PC-9 (cell line): Measurements from ENCODE around the gene PEAK3. TPM values are rescaled to one million over a fixed set of nuclear protein-coding genes. Genes with fewer than 3 reads are reported as not detected.

Source experiments
- BruUV-seq: library from RNA; stranded (reverse); fragments of 400-500 nt; replicated peaks from 2 replicates; lab custom pipeline; 2021; lab: Mats Ljungman, UMichigan
- CTCF ChIA-PET: fragments of 300-600 bp; sonication (Branson Sonifier 250); formaldehyde crosslinking; loops from one replicate; lab custom pipeline; 2022; ENCODE audit warnings: antibody characterized with exemption; lab: Charles Lee
- POLR2A ChIA-PET: fragments of 300-600 bp; sonication (Branson Sonifier 250); formaldehyde crosslinking; loops from one replicate; lab custom pipeline; 2022; ENCODE audit warnings: antibody characterized with exemption; ENCODE audit not compliant: unreplicated experiment; lab: Charles Lee
- DNase-seq, 2 experiments: peaks; one replicate each; pipeline versions ENCODE4 v3.0.0 to v3.0.0-alpha.2; 2015 to 2022; ENCODE audit warnings: mixed read lengths in 1 of 2
- H2AFZ ChIP-seq: fragments of 200-600 bp; sonication (generic); 2 replicates; pipeline ENCODE4 v1.8.1; 2017; ENCODE audit warnings: antibody characterized with exemption
- H3F3A ChIP-seq: fragments of 200-600 bp; sonication (generic); 2 replicates; pipeline ENCODE4 v1.8.1; 2017; ENCODE audit warnings: antibody characterized with exemption, mild to moderate bottlenecking, low read depth; ENCODE audit not compliant: insufficient read depth
- H3K27ac ChIP-seq: fragments of 200-600 bp; sonication (generic); 2 replicates; pipeline ENCODE4 v1.6.1; 2016; ENCODE audit warnings: mixed run types
- H3K27me3 ChIP-seq: fragments of 200-600 bp; sonication (generic); 2 replicates; pipeline ENCODE4 v1.6.1; 2016; ENCODE audit warnings: low read depth, mixed run types; ENCODE audit not compliant: insufficient read depth
- H3K36me3 ChIP-seq: fragments of 200-600 bp; sonication (generic); 2 replicates; pipeline ENCODE4 v1.6.1; 2016; ENCODE audit warnings: low read depth, mixed run types
- H3K4me1 ChIP-seq: fragments of 200-600 bp; sonication (generic); replicated peaks from 2 replicates; pipeline ENCODE4 v1.6.1; 2016; ENCODE audit warnings: mixed run types; ENCODE audit not compliant: insufficient read depth
- H3K4me2 ChIP-seq: fragments of 200-600 bp; sonication (generic); 2 replicates; pipeline ENCODE4 v1.6.1; 2017; ENCODE audit warnings: mixed run types
- H3K4me3 ChIP-seq: fragments of 200-600 bp; sonication (generic); 2 replicates; pipeline ENCODE4 v1.6.1; 2016; ENCODE audit warnings: mixed run types
- H3K79me2 ChIP-seq: fragments of 200-600 bp; sonication (generic); 2 replicates; pipeline ENCODE4 v1.6.1; 2017; ENCODE audit warnings: low read depth, mixed run types
- H3K9me2 ChIP-seq: fragments of 200-600 bp; sonication (generic); 2 replicates; pipeline ENCODE4 v1.8.1; 2017; ENCODE audit warnings: mild to moderate bottlenecking; ENCODE audit not compliant: insufficient read depth
- H3K9me3 ChIP-seq: fragments of 200-600 bp; sonication (generic); 2 replicates; pipeline ENCODE4 v1.8.1; 2016; ENCODE audit warnings: low read depth; ENCODE audit not compliant: insufficient read depth
- H4K20me1 ChIP-seq: fragments of 200-600 bp; sonication (generic); 2 replicates; pipeline ENCODE4 v1.8.1; 2017; ENCODE audit not compliant: insufficient read depth
- EZH2 ChIP-seq: fragments of 200-600 bp; sonication (generic); IDR thresholded peaks from 2 replicates; pipeline ENCODE4 v1.8.0; 2017; ENCODE audit warnings: antibody characterized with exemption, low read depth
- intact Hi-C: fragments of 100-400 bp; cut with micrococcal nuclease; formaldehyde crosslinking; loops from one replicate; pipeline ENCODE4 v1.10.0; 2022; ENCODE audit not compliant: unreplicated experiment
- total RNA-seq: library from RNA; stranded (reverse); gene quantifications from 2 replicates; pipeline ENCODE4 v1.2.3, GENCODE V29; 2021
- TF ChIP-seq, protein P1 (sequence below): fragments of 200-600 bp; sonication (generic); conservative IDR thresholded peaks from 2 replicates; pipeline ENCODE4 v1.6.1; 2017; ENCODE audit warnings: mixed run types, antibody characterized with exemption, mild to moderate bottlenecking, moderate library complexity

Gene PEAK3
- total RNA-seq, 1 experiment from 2014 or later: not detected

DNA sequence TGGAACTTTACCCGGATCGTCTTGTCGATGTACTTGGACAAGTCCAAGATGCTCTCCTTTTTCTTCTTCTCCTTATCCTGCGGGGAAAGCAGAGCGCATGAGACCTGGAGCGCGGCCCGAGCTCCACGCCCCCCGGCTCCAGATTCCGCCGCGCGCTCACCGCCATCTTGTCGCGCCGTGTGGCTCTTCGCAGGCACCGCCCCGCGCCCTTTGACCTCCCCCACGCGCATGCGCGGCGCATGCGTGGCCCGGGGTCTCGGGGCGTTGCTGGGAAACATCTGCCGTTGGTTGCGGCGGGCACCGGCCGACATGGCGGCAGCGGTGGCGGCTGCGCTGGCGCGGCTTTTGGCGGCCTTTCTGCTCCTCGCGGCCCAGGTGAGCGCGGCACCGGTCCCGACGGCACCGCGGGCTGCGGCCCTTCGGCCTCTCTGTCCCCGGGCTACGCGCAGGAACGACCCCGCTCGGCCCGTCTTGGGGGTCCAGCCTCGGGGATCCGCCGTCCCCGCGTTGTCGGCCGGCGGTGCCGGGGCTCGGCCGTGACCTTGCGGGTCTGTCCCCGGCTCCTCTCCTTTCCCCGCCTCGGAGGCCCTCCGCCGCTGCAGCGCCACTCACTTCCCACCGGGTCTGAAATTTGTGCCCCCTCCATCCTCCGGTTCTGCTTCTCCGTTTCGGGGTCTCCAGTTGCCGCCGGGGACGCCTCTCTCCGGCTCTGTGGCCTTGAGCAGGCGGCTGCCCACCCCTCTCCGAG lies 46.6 kb upstream of the PEAK3 start, which contains the start of the genes LSM7 and SPPL2B:
Gene LSM7, minus strand, starts transcription at position 186 of the 748 bp plus-strand sequence. Its CDS starts 20 bp downstream, at position 166.
Gene SPPL2B, plus strand, starts transcription at position 284 of the 748 bp plus-strand sequence. Its CDS starts 26 bp downstream, at position 310.
- H3K9me2 ChIP-seq: no peaks in the 10 kb centered on the region
- ChIA-PET POLR2A (interaction anchor here (0.7 kb wide), 1 partner anchor 9 kb away, joined by 4 read pairs; no protein-coding TSS in a partner anchor), CTCF (interaction anchor here (0.7 kb wide), 1 partner anchor 89 kb away, joined by 3 read pairs; no protein-coding TSS in a partner anchor)
- peak; percentile 54 to 80 for DNase-seq
- no peaks in the 10 kb centered on the region for H4K20me1 ChIP-seq
- H3K27me3 ChIP-seq: no peaks in the 10 kb centered on the region
- peak within 1 kb of the TSS; percentile 91 for H3K4me2 ChIP-seq
- H3K79me2 ChIP-seq: peaks cover 60% of the 10 kb centered on the region
- H2AFZ ChIP-seq: peak within 1 kb of the TSS; percentile 84
- intact Hi-C loops: loop anchor here (5.0 kb wide), 1 partner anchor 64 kb away; no protein-coding TSS in a partner anchor
- no peaks in the 10 kb centered on the region for H3K36me3 ChIP-seq
- BruUV-seq: no TSS peak
- H3K9me3 ChIP-seq: no peaks in the 10 kb centered on the region
- no peak for TF ChIP-seq EZH2
- H3K27ac ChIP-seq: peak within 1 kb of the TSS; percentile 50
- H3K4me1 ChIP-seq: peaks cover 6% of the 10 kb centered on the region; the same call in 1 of the 2 replicates
- H3F3A ChIP-seq: no peaks in the 10 kb centered on the region; the same call in 1 of the 2 replicates
- H3K4me3 ChIP-seq: peak within 1 kb of the TSS; percentile 86

DNA sequence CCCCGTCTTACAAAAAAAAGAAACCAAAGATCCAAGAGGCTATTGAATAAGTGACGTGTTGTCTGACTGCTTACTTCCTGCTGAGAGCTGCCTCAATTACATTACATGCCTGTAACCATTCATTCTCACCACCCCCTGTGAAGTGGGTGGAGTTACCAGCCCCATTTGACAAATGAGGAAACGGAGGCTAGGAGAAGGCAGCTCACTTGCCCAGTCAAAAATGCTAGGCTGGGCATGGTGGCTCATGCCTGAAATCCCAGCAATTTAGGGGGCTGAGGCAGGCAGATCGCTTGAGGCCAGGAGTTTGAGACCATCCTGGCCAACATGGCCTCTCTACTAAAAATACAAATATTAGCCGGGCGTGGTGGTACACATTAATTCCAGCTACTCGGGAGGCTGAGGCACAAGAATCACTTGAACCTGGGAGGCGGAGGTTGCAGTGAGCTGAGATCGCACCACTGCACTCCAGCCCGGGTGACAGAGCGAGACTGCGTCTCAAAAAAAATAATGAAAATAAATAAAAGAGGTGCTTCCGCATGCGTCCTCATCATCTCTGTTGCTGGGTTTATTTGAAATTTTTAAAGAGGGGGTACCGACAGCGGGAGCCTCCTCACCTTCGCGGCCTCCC lies 45.9 kb upstream of the PEAK3 start:
- Histone ChIP-seq H3K9me2 (no peaks in the 10 kb centered on the region), H3K27ac (peak overlapping the region; percentile 50), H3K27me3 (no peaks in the 10 kb centered on the region), H3K79me2 (peaks cover 60% of the 10 kb centered on the region), H3F3A (no peaks in the 10 kb centered on the region; the same call in 1 of the 2 replicates), H3K9me3 (no peaks in the 10 kb centered on the region), H3K4me1 (peaks cover 6% of the 10 kb centered on the region; the same call in 1 of the 2 replicates), H3K4me2 (peak overlapping the region; percentile 84), H3K4me3 (peak overlapping the region; percentile 86), H2AFZ (peak overlapping the region; percentile 84), H4K20me1 (no peaks in the 10 kb centered on the region), H3K36me3 (no peaks in the 10 kb centered on the region)
- intact Hi-C loops: loop anchor here (5.0 kb wide), 1 partner anchor 64 kb away; no protein-coding TSS in a partner anchor
- TF ChIP-seq EZH2: no peak
- TF ChIP-seq, protein P1, sequence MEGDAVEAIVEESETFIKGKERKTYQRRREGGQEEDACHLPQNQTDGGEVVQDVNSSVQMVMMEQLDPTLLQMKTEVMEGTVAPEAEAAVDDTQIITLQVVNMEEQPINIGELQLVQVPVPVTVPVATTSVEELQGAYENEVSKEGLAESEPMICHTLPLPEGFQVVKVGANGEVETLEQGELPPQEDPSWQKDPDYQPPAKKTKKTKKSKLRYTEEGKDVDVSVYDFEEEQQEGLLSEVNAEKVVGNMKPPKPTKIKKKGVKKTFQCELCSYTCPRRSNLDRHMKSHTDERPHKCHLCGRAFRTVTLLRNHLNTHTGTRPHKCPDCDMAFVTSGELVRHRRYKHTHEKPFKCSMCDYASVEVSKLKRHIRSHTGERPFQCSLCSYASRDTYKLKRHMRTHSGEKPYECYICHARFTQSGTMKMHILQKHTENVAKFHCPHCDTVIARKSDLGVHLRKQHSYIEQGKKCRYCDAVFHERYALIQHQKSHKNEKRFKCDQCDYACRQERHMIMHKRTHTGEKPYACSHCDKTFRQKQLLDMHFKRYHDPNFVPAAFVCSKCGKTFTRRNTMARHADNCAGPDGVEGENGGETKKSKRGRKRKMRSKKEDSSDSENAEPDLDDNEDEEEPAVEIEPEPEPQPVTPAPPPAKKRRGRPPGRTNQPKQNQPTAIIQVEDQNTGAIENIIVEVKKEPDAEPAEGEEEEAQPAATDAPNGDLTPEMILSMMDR: no peak
- peak; percentile 22 to 67 for DNase-seq
- TSS peak; percentile 81 for BruUV-seq
- CTCF ChIA-PET: interaction anchor here (0.7 kb wide), 1 partner anchor 88 kb away, joined by 3 read pairs; no protein-coding TSS in a partner anchor
- POLR2A ChIA-PET: interaction anchor here (0.7 kb wide), 1 partner anchor 10 kb away, joined by 4 read pairs; no protein-coding TSS in a partner anchor

DNA sequence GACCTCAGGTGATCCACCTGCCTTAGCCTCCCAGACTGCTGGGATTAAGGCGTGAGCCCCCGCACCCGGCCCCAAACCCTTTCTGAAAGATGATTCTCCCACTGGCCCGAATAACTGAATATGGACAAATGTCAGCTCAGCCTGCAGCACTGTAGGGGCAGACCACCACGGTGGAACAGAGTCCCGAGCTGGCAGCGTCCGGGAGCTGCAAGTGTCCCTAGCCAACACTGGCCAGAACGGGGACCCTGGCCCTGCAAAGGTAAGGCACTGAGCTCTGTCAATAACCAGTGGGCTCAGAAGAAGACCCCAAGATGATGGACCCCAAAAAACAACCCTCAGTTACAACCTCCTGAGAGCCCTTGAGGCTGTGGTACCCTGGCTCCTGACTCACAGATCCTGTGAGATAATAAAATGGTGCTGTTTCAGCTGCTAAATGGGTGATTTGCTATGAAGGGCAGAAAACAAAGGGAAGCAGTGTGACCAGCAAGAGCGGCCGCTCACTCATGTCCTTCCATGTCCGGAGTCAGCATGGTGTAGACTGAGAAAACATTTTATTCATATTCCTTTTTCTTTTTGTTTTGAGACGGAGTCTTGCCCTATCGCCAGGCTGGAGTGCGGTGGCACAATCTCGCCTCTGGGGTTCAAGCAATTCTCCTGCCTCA lies 44.9 kb upstream of the PEAK3 start:
- Histone ChIP-seq H3F3A (no peaks in the 10 kb centered on the region; the same call in 1 of the 2 replicates), H3K27ac (no peak overlapping the region), H4K20me1 (no peaks in the 10 kb centered on the region), H2AFZ (no peak overlapping the region), H3K4me3 (peak overlapping the region; percentile 86; the same call in 1 of the 2 replicates), H3K36me3 (no peaks in the 10 kb centered on the region), H3K9me2 (no peaks in the 10 kb centered on the region), H3K79me2 (peaks cover 52% of the 10 kb centered on the region), H3K27me3 (no peaks in the 10 kb centered on the region), H3K4me2 (peak overlapping the region; percentile 84), H3K4me1 (peaks cover 6% of the 10 kb centered on the region; the same call in 1 of the 2 replicates), H3K9me3 (no peaks in the 10 kb centered on the region)
- ChIA-PET POLR2A (interaction anchor here (0.6 kb wide), 1 partner anchor 89 kb away, joined by 4 read pairs; no protein-coding TSS in a partner anchor), CTCF (no interaction called here)
- TF ChIP-seq, protein P1: no peak
- TF ChIP-seq EZH2: no peak
- intact Hi-C loops: loop anchor here (5.0 kb wide), 1 partner anchor 65 kb away; no protein-coding TSS in a partner anchor
- DNase-seq: no peak
- BruUV-seq: no TSS peak
